Measurements from ENCODE around the gene FOXI1.

GRCh38 chr5:170136506-170136905 lies 30.8 kb downstream of the FOXI1 start:
- TF ChIP-seq CTCF (IDR thresholded peaks at IDR 0.05) (no peak), POLR2A (IDR thresholded peaks at IDR 0.05; ENCODE audit: low read depth) (no peak)
